HEK293T (cell line): Measurements from ENCODE around the gene GAK.

Experiments used
- CTCF ChIA-PET: fragments of 350-600 bp; formaldehyde crosslinking; extraction: SDS; loops from one replicate; lab custom pipeline; 2021; ENCODE audit warnings: antibody characterized with exemption, inconsistent platforms; lab: Yijun Ruan, JAX
- POLR2A ChIA-PET: fragments of 350-600 bp; formaldehyde crosslinking; extraction: SDS; loops from one replicate; lab custom pipeline; 2020; ENCODE audit warnings: antibody characterized with exemption, inconsistent platforms; lab: Yijun Ruan, JAX
- DNase-seq: peaks from one replicate; pipeline ENCODE4 v3.0.0; 2012; ENCODE audit warnings: mixed read lengths; ENCODE audit errors: extremely low spot score
- ARNT ChIP-seq: fragments of 450-650 bp; IDR thresholded peaks from 2 replicates; pipeline ENCODE4 v1.6.1; 2017; ENCODE audit warnings: mild to moderate bottlenecking
- BHLHE40 ChIP-seq: fragments of 450-650 bp; IDR thresholded peaks from 2 replicates; pipeline ENCODE4 v1.6.1; 2016; ENCODE audit warnings: mild to moderate bottlenecking, moderate library complexity, borderline replicate concordance
- CTBP1 ChIP-seq: fragments of 450-650 bp; IDR thresholded peaks from 2 replicates; pipeline ENCODE4 v1.6.1; 2016; ENCODE audit warnings: borderline replicate concordance
- ELF4 ChIP-seq: fragments of 450-650 bp; IDR thresholded peaks from 2 replicates; pipeline ENCODE4 v1.6.1; 2017; ENCODE audit warnings: antibody characterized with exemption
- FOXA1 ChIP-seq: fragments of 450-650 bp; IDR thresholded peaks from 2 replicates; pipeline ENCODE4 v1.6.1; 2016; ENCODE audit warnings: mild to moderate bottlenecking
- FOXK2 ChIP-seq: fragments of 450-650 bp; IDR thresholded peaks from 2 replicates; pipeline ENCODE4 v1.6.1; 2016; ENCODE audit warnings: mild to moderate bottlenecking
- FOXM1 ChIP-seq: fragments of 450-650 bp; IDR thresholded peaks from 2 replicates; pipeline ENCODE4 v1.6.1; 2017; ENCODE audit warnings: mild to moderate bottlenecking, borderline replicate concordance
- HDGF ChIP-seq: fragments of 450-650 bp; IDR thresholded peaks from 2 replicates; pipeline ENCODE4 v1.6.1; 2017; ENCODE audit warnings: antibody characterized with exemption, borderline replicate concordance
- L3MBTL2 ChIP-seq: fragments of 450-650 bp; conservative IDR thresholded peaks from 2 replicates; pipeline ENCODE4 v1.6.1; 2016; ENCODE audit warnings: mild to moderate bottlenecking
- LEF1 ChIP-seq: fragments of 450-650 bp; IDR thresholded peaks from 2 replicates; pipeline ENCODE4 v1.6.1; 2017; ENCODE audit warnings: mild to moderate bottlenecking, borderline replicate concordance
- NFRKB ChIP-seq: fragments of 450-650 bp; IDR thresholded peaks from 2 replicates; pipeline ENCODE4 v1.6.1; 2016; ENCODE audit warnings: mild to moderate bottlenecking, moderate library complexity
- SP1 ChIP-seq: fragments of 450-650 bp; IDR thresholded peaks from 2 replicates; pipeline ENCODE4 v1.6.1; 2017
- SUZ12 ChIP-seq: fragments of 450-650 bp; IDR thresholded peaks from 2 replicates; pipeline ENCODE4 v1.6.1; 2016; ENCODE audit warnings: mild to moderate bottlenecking
- TARDBP ChIP-seq: fragments of 450-650 bp; IDR thresholded peaks from 2 replicates; pipeline ENCODE4 v1.6.1; 2016
- ZNF384 ChIP-seq: fragments of 450-650 bp; IDR thresholded peaks from 2 replicates; pipeline ENCODE4 v1.6.1; 2016
- TF ChIP-seq, protein P1 (sequence below): fragments of 450-650 bp; IDR thresholded peaks from 2 replicates; pipeline ENCODE4 v1.6.1; 2016

The GAK gene

DNA sequence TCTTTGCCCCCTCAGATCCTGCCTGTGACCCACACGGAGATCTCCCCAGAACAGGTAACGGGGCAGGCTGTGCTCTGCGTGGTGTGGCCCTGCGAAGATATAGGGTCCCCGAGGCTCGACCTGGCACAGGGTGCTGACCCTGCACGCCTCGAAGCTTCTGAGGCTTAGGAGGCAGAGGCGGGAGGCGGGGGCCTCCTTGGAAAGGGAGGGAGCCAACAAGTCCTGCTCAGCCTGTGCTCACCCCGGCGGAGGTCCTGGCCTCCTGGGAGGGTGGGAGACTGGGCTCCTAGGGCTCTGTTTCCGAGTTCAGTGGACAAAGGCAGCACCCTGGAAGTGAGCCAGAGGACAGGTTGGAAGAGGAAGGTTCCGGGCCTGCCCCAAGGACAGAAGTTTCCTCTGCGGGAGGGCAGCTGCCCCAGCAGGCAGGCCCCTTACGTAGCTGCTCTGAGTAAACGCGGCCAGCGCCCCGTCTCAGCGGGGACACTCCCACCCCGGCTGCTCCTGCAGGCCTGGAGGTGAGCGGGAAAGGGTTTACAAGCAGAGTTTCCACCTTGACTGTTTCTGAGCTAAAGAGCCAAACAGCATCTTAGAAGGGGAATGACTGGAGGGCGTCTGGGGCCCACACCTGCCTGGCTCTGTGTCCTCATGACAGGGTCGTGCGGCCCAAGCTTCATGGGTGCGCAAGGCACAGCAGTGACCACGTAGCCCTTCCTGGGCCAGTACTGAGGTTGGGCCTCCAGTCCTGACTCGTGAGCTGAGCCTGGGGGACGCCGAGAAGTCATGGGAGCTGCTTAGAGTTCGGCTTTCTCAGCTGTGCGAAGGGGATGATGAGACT lies 16.2 kb upstream of the GAK start:
- no peak for DNase-seq
- ChIA-PET POLR2A (interaction anchor here (1.1 to 1.8 kb wide), 3 partner anchors 12 to 16 kb away, joined by 4 to 12 read pairs (median 4); partner anchors contain the start of genes GAK and TMEM175), CTCF (no interaction called here)
- TF ChIP-seq, protein P1, sequence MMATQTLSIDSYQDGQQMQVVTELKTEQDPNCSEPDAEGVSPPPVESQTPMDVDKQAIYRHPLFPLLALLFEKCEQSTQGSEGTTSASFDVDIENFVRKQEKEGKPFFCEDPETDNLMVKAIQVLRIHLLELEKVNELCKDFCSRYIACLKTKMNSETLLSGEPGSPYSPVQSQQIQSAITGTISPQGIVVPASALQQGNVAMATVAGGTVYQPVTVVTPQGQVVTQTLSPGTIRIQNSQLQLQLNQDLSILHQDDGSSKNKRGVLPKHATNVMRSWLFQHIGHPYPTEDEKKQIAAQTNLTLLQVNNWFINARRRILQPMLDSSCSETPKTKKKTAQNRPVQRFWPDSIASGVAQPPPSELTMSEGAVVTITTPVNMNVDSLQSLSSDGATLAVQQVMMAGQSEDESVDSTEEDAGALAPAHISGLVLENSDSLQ, result no peak
- no peak for TF ChIP-seq LEF1
- TF ChIP-seq NFRKB, result no peak
- no peak for TF ChIP-seq FOXM1
- no peak for TF ChIP-seq L3MBTL2
- no peak for TF ChIP-seq SP1
- TF ChIP-seq ELF4, result no peak
- TF ChIP-seq HDGF, result no peak
- TF ChIP-seq FOXK2, result no peak
- TF ChIP-seq SUZ12, result no peak
- no peak for TF ChIP-seq TARDBP
- no peak for TF ChIP-seq FOXA1
- TF ChIP-seq ARNT, result no peak
- TF ChIP-seq ZNF384, result no peak
- no peak for TF ChIP-seq BHLHE40

- ChIA-PET POLR2A (interaction anchor here (1.2 to 1.8 kb wide), 2 partner anchors 11 to 15 kb away, joined by 4 to 12 read pairs; partner anchors contain the start of genes GAK and TMEM175), CTCF (no interaction called here)
- TF ChIP-seq BHLHE40, result no peak
- TF ChIP-seq ELF4, result no peak
- no peak for TF ChIP-seq FOXA1
- TF ChIP-seq LEF1, result no peak
- TF ChIP-seq SUZ12, result no peak
- TF ChIP-seq, protein P1, result no peak
- TF ChIP-seq L3MBTL2, result no peak
- no peak for TF ChIP-seq FOXM1
- TF ChIP-seq CTBP1, result no peak
- DNase-seq, result no peak
Observed at GRCh38 chr4:947491-947971, 15.4 kb upstream of the GAK start.

- POLR2A ChIA-PET, result no interaction called here
- CTCF ChIA-PET, result no interaction called here
- no peak for TF ChIP-seq ELF4
- no peak for TF ChIP-seq HDGF
- TF ChIP-seq LEF1, result no peak
- TF ChIP-seq, protein P1, result no peak
- no peak for TF ChIP-seq FOXA1
- DNase-seq, result no peak
Observed at GRCh38 chr4:946517-947471, 14.7 kb upstream of the GAK start.

- TF ChIP-seq BHLHE40 (no peak), CTBP1 (no peak), FOXM1 (no peak), TARDBP (no peak), HDGF (no peak), FOXA1 (no peak), SP1 (no peak), FOXK2 (no peak)
- TF ChIP-seq, protein P1, result no peak
- CTCF ChIA-PET, result no interaction called here
- POLR2A ChIA-PET, result interaction anchor here (1.3 kb wide), 1 partner anchor 14 kb away, joined by 4 read pairs; the partner anchor contains the start of genes GAK and TMEM175
- no peak for DNase-seq
Observed at GRCh38 chr4:946103-946450, 14.0 kb upstream of the GAK start.

DNA sequence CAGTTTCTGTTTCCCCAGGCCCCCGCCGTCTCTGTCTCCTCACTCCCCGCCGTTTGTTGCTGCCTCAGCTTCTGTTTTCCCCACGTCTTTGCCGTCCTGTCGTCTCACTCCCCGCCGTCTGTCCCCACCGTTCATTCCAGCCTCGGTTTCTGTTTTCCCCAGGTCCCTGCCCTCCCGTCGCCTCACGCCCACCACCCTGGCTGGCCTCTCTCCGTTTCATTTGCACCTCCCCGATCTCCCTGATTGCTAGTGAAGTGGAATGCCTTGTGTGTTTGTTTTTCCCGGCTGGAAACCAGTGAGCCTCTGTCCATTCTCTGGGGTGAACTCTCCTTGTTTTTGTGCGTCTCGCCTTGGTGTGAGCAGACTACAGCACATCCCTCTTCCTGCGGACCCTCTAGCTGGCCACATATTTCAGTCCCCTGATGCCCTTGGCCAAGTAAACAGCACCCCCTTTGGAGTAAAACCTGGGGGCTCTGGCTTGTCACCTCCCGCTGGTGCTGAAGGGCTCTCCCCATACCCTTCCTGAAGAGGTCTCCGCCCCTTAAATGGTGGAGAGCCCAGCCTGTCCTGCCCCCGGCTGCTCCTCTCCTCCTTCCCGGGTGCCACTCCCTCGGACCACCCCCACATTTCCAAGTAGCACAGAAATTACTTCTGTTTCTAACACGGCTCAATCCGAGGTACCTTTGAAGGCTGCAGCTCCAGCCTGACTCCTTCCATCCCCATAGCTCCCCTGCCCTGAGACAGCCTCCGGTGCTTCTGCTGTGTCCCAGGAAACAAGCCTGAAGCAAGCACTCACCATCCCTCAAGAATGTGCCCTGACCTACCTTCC lies 13.4 kb upstream of the GAK start:
- POLR2A ChIA-PET, result interaction anchor here (1.3 kb wide), 1 partner anchor 14 kb away, joined by 4 read pairs; the partner anchor contains the start of genes GAK and TMEM175
- no peak for TF ChIP-seq L3MBTL2
- no peak for TF ChIP-seq SP1
- TF ChIP-seq TARDBP, result no peak
- no peak for TF ChIP-seq SUZ12
- TF ChIP-seq FOXM1, result no peak
- TF ChIP-seq ZNF384, result no peak
- no peak for TF ChIP-seq FOXK2
- TF ChIP-seq LEF1, result no peak
- no peak for TF ChIP-seq NFRKB
- TF ChIP-seq ARNT, result no peak
- no peak for TF ChIP-seq ELF4
- TF ChIP-seq, protein P1, result no peak
- no peak for TF ChIP-seq CTBP1
- no peak for TF ChIP-seq FOXA1
- no peak for TF ChIP-seq HDGF
- no peak for DNase-seq
- CTCF ChIA-PET, result no interaction called here
